DMS 273 (cell line): Measurements from ENCODE around the gene FBF1.
A peak's percentile ranks its signal among the peaks of the same experiment; 100 is the strongest.
"Not testable (repeated sequence)": the region's sequence is repeated elsewhere in the genome, so short reads cannot be mapped to it uniquely, and the experiment has no call there.

Experiments
- DNase-seq: peaks from one replicate; lab custom pipeline; 2025; ENCODE audit not compliant: unreplicated experiment; lab: John Stamatoyannopoulos, UW

FBF1 gene

DNA sequence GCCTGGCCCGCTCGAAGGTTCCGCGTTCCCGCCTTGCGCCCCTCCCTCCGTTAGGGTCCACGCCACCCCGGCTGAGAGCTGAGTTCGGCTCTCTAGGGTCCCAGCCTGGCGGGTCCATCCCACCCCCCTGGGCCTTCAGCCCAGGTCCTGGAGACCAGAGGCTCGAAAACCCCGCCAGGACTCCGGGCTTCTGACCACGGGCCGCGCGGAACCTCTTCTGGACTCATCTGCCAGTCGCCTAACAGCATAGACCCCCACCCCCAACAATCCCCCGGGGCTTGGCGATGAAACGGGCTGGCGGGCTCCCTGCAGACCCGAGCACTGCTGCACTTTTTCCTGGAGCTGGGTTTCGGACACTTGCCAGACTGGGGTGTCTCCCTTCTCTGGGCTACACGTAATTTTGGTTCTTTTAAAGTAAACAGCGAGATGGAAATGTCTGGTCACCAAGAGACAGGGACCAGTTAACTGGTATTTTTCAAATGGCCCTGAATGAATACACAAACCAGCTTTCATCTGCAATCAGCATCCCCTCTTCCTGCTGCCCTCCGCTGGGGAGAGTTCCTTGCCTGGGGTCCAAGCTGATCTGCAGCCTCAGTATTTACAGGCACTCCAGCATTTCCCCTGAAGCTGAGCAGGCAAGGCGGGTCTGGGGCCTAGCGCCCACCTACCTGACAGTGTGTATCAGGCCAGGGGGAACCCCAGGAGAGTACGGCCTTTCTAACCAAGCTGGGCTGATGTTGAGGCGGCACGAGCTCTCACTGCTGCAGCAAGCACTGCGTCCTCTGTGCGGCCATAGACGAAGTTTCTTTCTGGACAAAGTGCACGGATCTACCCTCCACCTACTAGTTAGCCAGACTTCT, 43.5 kb downstream of the FBF1 start:
- no peak for DNase-seq

DNA sequence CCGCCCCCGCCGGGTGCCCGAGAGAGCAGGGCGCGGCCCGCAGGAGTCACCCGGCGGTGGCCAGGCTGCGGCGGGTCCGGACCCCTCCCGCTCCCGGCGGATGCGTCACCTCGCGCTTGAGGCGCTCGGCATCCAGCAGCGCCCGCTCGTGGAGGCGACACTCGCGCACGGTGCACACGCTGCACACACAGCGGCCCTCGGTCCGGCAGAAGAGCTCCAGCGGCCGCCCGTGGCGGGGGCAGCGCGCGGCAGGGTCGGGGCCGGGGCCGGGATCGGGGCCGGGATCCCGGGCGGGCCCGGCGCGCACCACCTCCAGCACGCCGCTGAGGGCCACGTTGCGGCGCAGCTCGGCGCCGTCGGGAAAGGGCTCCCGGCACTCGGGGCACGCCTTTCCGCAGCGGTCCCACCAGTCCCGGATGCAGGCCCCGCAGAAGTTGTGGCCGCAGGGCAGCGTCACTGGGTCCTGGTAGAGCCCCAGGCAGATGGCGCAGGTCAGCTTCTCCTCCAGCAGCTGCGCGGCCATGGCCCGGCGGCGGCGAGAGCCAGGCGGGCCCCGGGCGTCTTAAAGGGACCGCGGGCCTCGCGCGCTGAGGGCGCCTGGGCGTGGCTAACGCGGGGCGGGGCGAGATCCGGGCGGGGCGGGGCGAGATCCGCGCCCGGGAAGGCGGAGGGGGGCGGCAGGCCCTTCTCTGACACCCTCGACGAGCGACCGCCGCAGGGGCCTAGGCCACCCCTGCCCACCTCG, 44.3 kb downstream of the FBF1 start, which contains the start of gene TRIM65:
TSS of gene TRIM65 (minus strand) at position 537 of the 745 bp plus-strand sequence. CDS start at position 523, 14 bp downstream.
- peak; percentile 91 for DNase-seq

GRCh38 chr17:75895370-75896155, 45.3 kb downstream of the FBF1 start:
- peak; percentile 61 for DNase-seq

- no peak for DNase-seq
These were observed 46.7 kb downstream of the FBF1 start for GRCh38 chr17:75894049-75894733.

DNA sequence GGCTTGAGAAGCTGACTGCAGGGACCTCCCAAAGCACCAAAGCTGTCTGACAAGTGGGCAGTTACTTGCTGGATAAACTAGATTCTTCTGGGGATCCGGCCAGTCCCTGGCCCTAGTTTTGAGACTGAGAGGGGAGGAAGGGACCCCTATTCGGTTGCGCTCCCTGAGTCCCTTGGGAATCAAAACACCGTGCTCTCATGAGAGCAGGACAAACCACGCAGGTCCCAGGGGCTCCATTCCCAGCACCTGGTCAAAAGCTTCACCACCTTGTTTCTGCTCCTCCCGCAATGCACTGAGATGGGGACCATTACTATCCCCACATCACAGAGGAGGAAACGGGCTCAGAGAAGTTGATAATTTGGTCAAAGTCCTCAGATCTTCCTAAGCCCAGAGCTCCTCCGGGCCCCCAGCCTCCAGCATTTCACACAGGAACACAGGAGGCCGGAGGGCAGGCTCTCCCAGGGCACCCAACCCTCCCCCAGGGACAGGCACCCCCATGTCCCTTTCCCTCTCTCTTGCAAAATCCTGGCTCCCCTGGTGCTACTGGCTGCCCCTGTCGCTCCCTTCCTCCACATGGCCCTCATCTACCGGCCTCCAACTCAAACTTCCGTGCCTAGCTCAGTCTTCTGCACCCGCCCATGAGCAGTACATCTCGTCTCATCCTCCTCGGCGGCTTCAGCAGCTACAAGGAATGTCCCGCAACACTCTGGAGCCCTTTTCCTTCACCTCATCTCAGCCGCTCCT, 47.4 kb downstream of the FBF1 start:
- no peak for DNase-seq

DNA sequence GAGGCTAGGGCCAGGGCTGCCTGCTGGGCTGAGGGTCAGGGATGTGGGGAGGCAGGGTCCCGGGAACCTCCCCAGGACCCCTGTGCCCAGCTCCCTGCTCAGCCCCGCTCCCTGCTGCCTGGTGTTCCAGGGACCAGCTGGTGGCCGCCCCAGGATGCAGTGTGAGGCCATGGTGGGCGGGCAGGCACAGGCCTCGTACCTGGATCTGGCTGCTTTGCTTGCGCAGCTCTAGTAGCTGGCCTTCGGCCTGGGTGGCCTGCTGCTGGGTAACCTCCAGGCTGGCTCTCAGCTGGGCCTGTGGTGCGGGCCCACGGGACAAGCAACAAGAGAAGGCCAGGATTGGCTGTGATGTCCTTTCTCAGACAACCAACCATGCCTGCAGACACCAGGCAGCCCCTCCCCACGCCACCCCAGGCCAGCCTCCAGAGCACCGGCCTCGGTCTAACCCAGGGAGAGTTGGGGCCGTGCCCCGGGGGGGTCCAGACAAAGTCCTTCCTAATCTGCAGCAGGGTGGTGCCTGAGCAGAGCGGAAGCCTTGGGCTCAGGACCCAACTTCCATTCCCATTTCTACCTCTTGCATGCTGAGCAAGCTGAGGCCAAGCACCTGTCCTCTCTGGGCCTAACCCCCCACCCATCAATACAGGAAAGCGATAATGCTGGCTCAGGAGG, 48.2 kb downstream of the FBF1 start:
- DNase-seq: no peak

GRCh38 chr17:75891605-75892555, 49.0 kb downstream of the FBF1 start:
- DNase-seq: no peak

GRCh38 chr17:75891022-75891604, 49.7 kb downstream of the FBF1 start:
- no peak for DNase-seq

DNA sequence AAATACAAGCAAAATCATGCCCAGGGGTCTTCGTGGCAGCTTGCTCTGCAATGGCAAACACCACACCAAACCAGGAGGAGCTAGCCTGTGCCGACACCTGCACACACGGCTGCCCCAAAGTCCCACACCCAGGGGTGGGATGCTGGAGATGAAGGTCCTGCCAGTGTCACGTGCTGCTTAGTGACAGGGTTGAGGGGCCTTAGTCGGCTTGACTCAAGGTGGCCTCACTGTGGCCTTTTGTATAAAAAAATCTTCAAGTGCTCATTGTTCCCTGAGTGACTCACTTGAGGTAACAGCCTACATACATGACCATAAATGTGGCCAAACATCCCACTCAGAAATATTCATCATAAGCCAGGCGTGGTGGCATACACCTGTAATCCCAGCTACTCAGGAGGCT, 51.4 kb downstream of the FBF1 start:
- DNase-seq: no peak

GRCh38 chr17:75888484-75888883, 52.4 kb downstream of the FBF1 start:
- DNase-seq: no peak

DNA sequence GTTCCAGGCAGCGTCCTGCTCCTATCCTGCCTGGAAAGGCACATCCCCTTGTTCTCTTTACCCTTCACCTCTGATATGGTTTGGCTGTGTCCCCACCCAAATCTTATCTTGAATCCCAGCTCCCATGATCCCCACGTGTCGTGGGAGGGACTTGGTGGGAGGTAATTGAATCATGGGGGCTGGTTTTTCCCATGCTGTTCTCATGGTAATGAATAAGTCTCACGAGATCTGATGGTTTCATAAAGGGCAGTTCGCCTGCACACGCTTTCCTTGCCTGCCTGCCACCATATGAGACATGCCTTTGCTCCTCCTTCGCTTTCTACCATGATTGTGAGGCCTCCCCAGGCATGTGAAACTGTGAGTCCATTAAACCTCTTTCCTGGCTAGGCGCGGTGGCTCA, 55.0 kb downstream of the FBF1 start:
- not testable (repeated sequence) for DNase-seq

DNA sequence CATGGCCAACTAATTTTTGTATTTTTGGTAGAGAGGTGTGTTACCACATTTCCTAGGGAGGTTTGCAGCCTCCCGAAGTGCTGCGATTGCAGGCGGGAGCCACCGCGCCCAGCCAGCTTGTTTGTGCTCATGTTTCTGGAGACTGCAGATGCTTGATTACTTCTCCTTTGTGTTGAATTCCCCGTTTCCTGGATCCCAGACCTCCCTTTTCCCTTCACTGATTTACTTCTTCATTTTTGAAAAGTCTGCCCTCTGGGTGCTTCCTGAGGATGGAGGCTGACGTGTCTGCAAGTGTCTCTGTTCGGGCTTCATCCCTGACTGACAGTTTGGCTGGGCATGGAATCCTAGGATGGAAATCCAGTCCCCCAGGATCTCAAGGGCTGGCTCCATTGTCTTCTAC, 55.4 kb downstream of the FBF1 start:
- DNase-seq: no peak

DNA sequence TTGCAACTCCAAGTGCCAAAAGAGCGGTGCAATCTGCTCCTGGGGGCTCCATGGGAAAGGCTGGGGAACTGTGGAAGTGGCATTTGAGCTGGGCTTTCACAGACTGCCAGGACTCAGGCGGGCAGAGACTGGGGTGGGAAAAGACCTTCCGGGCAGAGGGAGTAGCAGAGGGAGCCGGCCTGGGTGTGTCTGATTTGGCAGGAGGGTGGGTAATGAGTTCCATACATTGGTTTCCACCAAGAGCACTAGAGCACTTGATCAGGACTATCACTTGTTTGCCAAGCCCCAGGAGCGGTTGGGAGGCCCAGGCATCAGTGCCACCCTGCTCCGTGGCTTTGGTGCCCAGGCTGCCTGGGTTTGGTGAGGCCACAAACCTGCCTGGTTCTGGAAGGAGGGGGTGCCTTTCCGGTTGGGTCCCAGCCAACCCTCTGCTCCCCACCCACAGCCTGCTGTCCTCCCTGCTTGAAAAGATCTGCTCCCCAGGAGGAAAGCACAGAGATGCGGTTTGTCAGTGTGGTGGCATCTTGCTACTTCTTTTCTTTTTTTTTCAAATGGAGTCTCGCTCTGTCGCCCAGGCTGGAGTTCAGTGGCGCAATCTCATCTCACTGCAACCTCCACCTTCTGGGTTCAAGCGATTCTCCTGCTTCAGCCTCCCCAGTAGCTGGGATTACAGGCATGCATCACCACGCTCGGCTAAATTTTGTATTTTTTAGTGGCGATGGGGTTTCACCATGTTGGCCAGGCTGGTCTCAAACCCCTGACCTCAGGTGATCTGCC, 59.0 kb downstream of the FBF1 start:
- DNase-seq: no peak

DNA sequence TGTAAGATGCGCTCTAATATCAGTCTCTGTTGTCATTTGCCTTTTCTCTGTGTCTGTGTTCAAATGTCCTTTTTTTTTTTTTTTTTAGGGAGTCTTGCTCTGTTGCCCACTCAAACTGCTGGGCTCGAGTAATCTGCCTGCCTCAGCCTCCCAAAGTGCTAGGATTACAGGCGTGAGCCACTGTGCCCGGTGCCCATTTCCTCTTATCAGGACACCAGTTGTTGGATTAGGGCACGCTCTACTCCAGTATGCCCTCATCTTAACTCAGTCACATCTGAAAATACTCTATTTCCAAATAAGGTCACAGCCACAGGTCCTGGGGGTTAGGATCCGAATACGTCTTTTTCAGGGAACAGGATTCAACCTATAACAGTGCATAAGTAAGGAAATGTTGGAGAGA, 60.6 kb downstream of the FBF1 start:
- DNase-seq: no peak

DNA sequence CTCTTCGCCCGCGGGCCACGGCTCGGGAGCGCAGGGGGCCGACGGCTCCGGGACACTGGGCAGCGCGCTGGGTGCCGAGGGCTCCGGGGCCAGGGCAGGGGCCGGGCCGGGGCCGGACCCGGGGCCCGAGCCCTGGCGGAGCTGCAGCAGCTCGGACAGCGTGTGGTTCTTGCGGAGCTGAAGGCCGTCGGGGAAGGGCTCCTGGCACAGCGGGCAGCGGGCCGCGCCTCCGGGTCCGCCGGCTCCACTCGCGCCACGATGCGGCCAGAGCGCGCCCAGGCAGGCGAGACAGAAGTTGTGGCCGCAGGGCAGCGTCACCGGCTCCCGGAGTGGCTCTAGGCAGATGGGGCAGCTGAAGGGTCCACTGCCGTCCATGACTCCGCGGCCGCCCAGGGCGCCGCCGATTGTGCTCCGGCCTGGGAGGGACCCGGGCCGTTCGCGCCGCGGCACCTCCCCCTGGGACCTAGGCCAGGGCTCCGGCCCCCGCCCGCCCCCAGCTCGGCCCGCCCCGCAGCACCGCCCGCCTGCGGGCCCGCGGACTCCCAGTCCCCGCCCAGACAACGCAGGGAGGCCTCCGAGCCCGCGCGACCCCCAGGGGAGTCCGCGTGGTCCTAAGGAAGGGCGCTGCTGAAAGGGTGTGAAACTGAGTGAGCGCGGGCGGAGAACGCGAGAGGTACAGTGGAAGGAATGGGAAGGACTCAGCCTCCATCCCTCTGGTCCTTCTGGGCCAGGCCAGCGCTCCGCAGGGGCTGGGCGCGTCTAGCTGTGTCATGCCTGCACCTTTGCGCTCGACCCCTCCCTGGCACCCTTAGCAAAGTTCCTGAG, 62.5 kb downstream of the FBF1 start, which contains the start of gene TRIM47:
TSS of gene TRIM47 (minus strand) at position 408 of the 825 bp plus-strand sequence. CDS start at position 375, 33 bp downstream.
- peak; percentile 50 for DNase-seq

DNA sequence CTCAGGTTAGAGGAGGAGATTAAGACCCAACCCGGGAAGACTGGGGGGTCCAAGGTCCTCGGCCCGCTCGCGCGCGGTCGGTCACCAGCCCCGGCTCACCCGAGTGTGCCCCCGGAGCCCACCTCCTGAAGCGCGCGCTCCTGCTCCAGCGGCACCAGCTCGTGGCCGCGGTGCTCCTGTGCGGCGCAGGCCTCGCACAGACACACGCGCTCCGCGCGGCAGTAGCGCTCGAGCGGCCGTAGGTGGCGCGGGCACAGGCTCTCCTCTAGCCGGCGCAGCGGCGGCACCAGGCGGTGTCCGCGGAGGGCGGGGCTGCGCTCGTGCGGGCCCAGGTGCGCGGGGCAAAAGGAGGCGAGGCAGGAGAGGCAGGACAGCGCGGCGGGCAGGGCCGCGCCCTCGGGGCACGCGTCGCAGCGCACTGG, 63.1 kb downstream of the FBF1 start:
- DNase-seq: peak; percentile 88
